ENCODE data around the gene PGM2.
A peak's percentile ranks its signal among the peaks of the same experiment; 100 is the strongest.
"Not testable (repeated sequence)": the region's sequence is repeated elsewhere in the genome, so short reads cannot be mapped to it uniquely, and the experiment has no call there.

Gene PGM2

DNA sequence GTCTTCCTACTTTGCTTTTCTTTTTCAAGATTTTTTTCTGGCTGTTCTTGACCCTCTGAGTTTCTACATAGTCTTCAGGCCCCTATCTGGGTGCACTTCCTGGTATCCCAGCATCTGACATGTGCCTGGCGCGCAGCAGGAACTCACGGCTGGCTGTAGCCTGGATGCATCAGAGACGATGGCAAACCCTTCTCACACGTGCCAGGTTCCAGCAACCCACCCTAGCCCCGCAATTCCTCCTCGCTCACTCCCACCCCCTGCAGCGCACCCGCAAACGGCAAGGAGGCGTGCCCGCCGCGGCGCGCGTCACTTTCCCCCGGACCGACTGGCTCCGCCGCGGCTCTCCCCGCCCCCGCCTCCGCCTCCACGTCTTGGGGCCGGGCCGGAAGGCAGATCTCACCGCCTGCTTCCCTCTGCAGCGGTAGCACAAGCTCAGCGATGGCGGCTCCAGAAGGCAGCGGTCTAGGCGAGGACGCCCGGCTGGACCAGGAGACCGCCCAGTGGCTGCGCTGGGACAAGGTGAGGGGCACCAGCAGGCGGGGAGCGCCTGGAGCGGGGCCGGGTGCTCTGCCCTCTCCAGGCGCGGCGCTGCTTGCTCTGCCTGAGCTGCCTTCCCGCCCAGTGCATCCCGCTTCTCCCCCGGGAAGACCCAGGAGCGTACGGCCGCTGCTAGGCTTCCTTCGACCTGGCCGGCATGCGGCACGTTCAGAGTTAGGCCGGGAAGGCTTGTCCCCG lies at the start of gene PGM2:
Gene PGM2 (plus strand): TSS at position 392 of the 735 bp plus-strand sequence. CDS start 47 bp downstream, at position 439.
- DNase-seq (ENCODE audit: low read depth), result peak; percentile 68

DNA sequence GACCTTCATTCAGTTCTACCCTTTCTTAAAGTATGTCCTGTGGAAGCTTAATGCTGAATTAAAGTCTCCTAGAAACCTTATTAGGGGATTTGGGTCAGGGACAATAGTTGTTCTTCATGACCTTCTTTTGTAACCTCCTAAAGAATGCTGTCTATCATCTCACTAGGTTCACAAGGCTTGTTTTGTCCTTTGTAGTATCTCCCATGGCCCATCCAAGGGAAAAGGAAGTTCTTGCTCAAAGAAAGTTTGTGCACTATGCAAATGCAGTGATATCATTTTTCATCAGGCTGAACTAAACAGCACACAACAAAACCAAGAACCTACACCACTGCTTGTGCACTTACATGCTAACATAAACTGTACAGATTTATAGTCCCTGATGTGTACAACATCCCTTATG lies 46.6 kb upstream of the PGM2 start:
- no peak for DNase-seq (ENCODE audit: low read depth)

DNA sequence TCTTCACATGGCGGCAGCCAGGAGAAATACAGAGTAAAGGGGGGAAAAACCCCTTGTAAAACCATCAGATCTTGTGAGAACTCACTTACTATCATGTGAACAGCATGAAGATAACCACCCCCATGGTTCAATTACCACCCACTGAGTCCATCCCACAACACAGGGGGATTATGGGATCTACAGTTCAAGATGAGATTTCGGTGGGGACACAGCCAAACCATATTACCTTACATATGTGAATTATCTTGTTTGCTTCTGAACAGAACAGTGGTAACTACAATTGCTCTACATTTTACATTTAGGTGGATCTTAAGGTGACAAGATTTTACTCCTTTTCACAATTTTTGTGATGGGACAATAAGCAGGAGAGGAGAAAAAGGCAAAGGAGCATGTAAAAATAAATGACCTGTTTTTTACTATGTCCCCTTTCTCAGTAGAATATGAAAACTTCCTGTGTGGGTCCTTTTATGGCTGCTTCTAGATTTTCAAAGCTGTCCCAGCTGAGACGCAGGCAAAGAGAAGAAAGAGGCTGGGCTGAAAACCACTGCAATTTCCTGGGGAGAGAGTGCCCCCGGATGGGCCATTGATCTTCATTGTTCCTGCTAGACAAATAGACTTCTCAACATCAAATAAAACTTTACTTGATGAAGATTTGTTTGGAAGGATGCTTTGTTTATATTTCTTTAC lies 45.9 kb upstream of the PGM2 start:
- no peak for DNase-seq (ENCODE audit: low read depth)

DNA sequence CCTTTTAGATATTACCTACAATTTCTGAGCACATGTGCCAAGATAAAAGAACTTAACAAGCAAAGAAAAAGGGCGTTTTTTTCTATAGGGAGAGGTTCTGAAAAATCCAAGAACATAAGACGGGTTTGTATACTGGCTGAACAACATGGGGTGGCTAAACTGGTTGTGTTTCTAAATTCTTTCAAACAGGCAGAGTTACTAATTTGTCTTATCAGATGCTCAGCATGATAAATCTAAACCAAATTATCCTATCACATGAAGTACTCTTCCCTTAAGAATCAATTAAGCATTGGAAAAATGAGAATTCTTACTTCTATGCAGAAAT lies 45.4 kb upstream of the PGM2 start:
- DNase-seq (ENCODE audit: low read depth), result no peak

DNA sequence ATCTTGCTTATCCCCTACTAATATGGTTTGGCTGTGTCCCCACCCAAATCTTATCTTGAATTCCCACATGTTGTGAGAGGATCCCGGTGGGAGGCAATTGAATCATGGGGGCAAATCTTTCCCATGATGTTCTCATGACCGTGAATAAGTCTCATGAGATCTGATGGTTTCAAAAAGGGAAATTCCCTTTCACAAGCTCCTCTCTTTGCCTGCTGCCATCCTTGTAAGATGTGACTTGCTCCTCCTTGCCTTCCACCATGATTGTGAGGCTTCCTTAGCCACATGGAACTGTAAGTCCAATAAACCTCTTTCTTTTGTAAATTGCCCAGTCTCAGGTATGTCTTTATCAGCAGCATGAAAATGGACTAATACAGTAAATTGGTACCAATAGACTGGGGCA lies 40.2 kb upstream of the PGM2 start:
- not testable (repeated sequence) for DNase-seq (ENCODE audit: low read depth)

DNA sequence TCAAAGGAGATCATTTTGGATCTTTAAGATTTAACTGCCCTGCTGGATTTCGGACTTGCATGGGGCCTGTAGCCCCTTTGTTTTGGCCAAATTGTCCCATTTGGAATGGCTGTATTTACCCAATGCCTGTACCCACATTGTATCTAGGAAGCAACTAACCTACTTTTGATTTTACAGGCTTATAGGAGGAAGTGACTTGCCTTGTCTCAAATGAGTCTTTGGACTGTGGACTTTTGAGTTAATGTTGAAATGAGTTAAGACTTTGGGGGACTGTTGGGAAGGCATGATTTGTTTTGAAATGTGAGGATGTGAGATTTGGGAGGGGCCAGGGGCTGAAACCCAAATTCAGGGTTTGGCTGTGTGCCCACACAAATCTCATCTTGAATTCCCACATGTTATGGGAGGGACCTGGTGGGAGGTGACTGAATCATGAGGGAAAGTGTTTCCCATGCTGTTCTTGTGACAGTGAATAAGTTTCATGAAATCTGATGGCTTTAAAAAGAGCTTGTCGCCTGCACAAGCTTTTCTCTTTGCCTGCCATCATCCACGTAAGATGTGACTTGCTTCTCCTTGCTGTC lies 38.5 kb upstream of the PGM2 start:
- DNase-seq (ENCODE audit: low read depth), result not testable (repeated sequence)

DNA sequence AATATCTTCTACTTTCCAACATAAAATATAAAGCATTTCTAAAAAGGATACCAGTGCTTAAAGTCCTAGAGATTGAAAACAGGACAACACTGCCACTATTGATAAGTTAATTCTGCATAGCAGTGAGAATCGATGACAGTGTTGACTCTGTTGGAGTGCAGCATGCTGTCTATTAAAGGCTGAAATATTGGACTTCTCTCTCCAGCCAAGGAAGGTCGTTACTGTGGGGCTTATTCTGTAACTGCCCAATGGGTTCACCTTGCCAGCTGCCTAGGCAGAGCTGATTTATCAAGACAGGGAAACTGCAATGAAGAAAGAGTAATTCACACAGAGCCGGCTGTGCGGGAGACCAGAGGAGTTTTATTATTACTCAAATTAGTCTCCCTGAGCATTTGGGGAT lies 37.7 kb upstream of the PGM2 start:
- no peak for DNase-seq (ENCODE audit: low read depth)

DNA sequence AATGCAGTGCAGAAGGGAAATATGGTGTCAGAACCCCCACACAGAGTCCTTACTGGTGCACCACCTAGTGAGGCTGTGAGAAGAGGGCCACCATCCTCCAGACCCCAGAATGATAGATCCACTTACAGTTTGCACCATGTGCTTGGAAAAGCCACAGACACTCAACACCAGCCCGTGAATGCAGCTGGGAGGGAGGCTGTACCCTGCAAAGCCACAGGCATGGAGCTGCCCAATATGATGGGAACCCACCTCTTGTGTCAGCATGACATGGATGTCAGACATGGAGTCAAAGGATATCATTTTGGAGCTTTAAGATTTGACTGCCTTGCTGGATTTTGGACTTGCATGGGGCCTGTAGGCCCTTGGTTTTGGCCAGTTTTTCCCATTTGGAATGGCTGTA lies 34.2 kb upstream of the PGM2 start:
- no peak for DNase-seq (ENCODE audit: low read depth)

DNA sequence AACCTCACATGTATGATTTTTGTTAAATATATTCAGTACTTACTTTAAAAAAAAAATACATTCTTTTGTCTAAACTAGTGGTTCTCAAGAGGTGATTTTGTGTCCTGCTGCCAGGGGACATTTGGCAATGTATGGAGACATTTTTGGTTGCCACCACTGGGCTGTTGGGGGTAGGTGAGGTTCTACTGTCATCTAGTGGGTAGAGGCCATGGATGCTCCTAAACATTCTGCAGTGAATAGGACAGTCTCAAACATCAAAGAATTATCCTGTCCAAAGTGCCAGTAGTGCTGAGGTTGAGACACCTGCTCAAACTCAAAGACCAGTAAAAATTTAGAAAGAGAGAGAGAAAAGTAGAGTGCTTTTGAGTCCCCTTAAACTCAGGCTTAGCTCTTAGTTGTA lies 32.9 kb upstream of the PGM2 start:
- peak; percentile 27 for DNase-seq (ENCODE audit: low read depth)

DNA sequence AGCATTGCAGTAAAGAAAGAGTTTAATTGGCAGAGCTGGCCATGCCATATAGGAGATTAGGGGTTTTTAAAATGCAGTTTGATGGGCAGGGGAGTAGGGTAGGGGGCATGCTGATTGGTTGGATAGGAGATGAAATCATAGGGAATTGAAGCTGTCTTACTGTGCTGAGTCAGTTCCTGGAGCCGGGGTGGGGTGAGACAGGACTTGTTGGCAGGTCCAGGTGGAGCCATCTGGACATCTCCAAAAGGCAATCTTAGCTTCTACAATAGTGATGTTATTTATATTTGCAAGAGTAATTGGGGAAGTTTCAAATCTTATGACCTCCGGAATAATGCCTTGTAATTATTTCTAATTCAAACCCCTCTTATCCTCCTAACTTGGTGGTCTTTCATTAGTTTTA lies 32.4 kb upstream of the PGM2 start:
- no peak for DNase-seq (ENCODE audit: low read depth)

DNA sequence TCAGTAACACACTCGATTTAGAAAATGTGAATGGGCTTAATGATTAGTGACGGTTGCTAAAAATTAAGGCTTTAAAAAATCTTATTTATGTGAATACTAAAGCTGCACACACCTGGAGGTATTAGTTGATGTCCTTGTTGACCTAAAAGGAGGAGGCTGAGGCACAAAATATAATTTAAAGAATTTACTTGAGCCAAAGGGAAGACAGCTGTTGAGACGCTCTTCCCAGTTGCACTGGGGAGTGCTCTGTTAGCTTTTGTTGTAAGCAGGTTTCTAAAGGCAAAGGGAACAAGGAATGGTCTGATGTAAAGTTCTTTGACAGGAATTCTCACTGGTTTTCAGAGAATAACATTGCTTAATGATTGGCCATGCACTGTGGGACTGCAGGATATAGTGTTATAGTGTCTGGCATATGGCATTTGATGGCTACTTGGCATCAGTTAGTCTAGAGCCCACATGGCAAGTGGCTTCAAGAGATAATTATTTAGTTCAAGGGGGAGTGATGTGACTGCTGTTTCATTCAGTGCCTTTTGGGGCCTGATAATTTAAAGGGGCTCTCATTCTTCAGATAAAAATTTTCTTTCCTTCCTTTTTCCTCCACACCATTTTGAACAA lies 30.8 kb upstream of the PGM2 start:
- DNase-seq (ENCODE audit: low read depth), result no peak

DNA sequence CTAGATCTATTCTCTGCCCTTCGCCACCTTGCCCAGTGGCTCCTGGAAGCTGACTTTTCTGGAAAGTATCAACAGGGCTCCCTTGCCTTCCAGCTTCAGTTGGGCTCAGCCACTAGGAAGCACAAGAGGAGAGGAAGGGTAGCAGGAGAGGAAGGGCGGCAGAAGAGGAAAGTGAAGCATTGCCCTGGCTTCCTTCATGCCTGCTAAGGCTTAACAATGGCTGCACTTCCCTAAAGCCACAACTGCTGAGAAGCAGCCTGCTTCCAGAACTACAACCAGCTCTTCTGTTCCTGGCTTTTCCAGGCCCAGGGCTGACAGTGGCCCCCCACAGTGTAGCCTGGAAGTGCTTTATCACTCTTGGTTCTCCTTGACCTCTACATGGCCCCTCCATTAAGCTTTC lies 29.1 kb upstream of the PGM2 start:
- no peak for DNase-seq (ENCODE audit: low read depth)

DNA sequence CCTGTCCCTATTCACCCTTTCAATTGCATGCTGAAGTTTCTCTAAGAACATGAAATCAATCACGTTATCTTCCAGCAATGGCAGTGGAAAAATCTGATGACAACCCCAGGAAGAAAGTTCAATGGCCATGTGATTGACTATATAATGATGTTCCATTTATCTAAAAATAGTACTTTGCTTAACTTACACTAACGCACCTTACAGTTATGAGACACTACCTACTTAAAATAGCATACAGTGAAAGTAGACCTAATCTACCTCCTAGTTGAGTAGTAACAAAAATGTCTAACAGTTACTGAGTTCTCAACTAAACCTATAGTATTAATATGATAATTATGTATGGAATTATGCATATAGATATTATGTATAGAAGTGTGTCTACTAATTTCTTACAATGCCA lies 28.6 kb upstream of the PGM2 start:
- no peak for DNase-seq (ENCODE audit: low read depth)

DNA sequence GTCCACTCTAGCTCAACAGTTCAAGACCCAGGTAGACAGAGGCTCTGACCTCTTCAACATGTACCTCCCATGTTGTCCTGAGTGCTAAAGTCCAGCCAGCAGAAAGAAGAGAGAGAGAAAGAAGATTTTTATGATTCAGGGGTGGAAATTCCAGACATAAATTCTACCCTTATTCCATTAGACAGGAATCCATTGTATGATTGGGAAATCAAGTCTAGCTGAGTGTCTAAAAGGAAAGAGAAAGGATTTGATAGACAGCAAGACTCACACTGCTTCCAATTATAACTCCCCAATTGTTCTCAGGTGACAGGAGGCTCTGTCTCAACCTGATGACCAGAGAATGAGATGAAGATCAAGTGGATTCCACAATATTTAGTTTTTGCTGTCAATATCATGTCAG lies 27.9 kb upstream of the PGM2 start:
- DNase-seq (ENCODE audit: low read depth), result no peak

DNA sequence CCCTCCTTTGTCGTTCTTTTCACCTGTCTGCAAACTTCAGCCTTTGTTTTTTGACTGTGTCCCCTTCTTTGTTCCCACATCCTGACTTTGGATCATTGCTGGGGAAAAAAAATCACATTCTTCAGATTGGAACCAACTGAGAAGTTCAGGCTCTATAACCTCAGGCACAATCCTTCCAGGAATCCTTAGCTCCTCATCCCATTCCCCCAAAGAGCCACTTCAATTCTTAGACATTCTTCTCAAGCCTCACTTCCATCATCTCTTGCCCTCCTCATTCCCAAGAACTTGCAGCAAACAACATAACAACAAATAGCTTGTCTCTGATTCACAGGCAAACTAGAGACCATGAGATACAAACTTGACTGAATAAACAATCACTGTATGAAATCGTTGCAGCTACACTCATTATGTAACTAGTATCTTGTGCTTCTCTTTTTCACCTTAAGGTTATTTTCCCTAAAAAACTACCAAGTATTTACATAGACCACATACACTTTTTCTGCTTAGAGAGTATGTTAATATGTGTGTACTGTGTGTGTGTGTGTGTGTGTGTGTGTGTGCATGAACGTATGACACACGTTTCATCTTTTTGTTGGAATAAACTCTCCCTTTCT lies 26.4 kb upstream of the PGM2 start:
- DNase-seq (ENCODE audit: low read depth), result no peak

DNA sequence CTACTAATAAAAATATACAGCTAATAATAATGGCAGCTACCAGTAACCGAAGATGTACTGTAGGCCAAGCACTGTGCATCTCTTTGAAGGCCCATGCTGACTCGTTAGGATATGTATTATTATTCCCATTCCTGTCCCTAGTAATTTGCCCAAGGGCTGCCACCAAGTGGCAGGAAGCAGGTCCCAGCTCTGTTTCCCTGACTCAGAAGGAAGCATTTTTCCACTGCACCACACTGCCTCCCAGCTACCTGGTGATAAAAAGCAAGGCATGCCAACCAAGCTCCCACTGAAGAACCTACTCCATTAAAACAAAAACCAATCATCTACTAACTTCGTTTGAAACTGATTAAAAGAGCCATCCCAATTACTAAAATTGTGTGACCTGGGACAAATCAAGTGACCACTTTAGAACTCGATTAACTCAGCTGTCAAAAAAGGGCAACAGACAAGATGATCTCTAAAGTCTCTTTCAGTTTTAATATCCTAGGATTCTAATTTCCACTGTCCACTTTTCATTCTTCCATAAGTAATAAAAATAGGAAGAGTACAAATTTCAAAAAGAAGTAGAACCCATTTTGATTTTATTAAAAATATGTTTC lies 24.3 kb upstream of the PGM2 start:
- peak; percentile 31 for DNase-seq (ENCODE audit: low read depth)

DNA sequence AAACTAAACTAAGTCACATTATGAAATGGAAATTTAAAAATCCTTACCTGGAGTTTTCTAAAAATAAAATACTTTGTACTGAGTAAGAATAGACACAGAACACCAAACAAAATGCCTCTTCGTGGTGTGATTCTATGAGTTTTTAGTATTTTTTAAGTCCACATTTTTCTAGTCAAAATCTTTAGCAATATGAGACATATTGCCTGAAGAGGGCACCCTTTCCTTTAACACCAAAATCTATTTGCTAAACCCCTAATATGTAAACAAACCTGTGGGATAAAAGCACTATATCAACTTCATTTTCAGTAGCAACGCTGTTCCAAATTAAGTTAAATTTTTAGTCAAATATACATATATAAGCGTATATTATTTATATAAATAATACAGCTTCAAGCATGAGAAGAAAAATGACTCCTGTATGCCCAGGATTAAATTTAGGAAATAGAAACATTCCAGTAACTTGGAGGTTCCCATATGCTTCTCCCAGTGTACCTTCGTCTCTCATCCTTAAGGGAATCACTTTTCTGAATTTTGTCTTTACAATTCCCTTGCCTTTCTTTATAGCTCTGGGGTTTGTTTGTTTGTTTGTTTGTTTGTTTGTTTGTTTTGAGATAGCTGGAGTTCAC lies 23.0 kb upstream of the PGM2 start:
- DNase-seq (ENCODE audit: low read depth), result peak; percentile 60

DNA sequence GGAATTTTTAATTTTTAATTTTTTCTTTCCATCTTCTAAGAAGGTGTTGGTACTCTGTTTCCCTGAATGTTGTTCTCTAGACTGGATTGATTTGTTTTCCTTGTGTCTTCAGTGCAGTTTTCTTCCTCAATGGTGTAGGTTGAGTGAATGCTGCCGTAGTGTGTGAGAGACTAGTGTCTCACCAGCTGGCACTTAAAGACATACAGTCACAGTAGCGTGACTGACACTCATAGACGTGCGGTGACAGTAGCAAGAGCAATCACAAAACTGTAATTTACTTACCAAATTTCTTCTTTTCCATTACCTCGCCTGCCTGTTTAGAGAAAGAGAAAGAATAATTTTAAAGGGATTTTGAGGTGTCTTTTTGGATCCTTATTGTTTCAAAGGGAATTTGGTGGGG lies 21.4 kb upstream of the PGM2 start:
- no peak for DNase-seq (ENCODE audit: low read depth)

DNA sequence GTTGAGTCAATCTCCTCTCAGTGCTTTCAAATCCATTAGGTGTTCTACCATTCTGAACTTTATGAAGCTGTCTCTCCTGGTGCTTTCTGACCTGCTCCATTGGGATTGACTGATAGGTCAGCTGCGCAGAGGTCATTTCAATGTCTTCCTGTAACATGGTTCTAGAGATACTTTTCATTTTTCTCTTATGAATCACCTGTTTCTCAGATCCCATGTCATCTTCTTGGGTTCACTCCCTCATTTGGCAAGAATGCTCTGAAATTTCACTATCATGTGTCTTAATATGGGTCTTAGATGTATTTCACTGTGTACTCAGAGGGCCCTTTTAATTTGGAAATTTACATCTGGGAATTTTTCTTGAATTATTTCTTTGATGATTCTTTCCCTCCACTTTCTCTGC lies 13.8 kb upstream of the PGM2 start:
- DNase-seq (ENCODE audit: low read depth), result peak; percentile 27

DNA sequence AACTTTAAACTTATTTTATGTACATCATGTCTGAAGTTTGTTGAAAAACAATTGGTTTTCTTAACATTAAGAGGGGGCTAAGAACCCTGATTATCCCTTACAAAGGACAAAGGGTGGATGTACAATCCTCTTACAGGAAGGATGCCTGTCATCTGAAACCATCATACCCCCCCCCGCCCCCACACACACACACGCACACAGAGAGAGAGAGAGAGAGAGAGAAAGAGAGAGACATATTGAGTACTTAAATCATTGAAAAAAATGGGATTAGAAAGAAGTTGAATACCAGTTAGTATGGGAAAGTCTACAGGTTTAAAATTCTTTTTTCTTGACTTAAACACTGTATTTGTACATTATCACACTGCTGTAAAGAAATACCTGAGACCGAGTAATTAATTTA lies 10.9 kb upstream of the PGM2 start:
- DNase-seq (ENCODE audit: low read depth), result no peak

DNA sequence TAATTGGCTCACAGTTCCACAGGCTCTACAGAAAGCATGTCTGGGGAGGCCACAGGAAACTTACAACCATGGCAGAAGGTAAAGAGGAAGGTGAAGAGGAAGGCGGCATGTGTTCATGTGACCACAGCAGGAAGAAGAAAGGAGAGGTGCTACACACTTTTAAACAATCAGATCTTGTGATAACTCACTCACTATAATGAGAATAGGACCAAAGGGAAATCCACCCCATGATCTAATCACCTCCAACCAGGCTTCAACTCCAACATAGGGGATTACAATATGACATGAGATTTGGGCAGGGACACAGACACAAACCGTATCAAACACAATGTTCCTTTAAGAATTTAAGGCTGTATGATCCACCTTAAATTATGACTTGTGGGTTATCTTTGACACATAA lies 10.5 kb upstream of the PGM2 start:
- DNase-seq (ENCODE audit: low read depth), result no peak

DNA sequence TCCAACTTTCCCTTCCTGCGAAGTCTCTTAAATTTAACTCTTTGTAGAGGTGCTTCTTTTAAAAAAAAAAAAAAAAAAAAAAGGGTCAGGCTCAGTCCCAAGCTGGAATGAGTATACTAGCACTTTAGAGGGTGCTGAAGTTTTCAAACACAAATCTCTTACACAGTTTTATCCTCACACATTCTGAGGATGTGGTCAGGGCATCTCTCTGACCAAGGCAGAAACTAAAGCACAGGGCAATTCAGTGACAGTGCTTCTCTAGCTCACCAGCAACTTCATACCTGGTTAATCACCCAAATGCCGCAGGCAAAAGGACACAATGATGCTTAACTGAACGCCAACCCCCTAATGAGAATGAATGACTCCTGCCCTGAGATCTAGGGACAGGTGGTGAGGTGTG lies 9.8 kb upstream of the PGM2 start:
- DNase-seq (ENCODE audit: low read depth), result no peak
